Bone marrow (tissue), 2 donors: Measurements from ENCODE around the gene RAD9B.
"Not testable (repeated sequence)": the region's sequence is repeated elsewhere in the genome, so short reads cannot be mapped to it uniquely, and the experiment has no call there.

Source experiments
- DNase-seq, 2 donors: peaks; one replicate each; lab custom pipeline; 2025; lab: John Stamatoyannopoulos, UW

Gene RAD9B

DNA sequence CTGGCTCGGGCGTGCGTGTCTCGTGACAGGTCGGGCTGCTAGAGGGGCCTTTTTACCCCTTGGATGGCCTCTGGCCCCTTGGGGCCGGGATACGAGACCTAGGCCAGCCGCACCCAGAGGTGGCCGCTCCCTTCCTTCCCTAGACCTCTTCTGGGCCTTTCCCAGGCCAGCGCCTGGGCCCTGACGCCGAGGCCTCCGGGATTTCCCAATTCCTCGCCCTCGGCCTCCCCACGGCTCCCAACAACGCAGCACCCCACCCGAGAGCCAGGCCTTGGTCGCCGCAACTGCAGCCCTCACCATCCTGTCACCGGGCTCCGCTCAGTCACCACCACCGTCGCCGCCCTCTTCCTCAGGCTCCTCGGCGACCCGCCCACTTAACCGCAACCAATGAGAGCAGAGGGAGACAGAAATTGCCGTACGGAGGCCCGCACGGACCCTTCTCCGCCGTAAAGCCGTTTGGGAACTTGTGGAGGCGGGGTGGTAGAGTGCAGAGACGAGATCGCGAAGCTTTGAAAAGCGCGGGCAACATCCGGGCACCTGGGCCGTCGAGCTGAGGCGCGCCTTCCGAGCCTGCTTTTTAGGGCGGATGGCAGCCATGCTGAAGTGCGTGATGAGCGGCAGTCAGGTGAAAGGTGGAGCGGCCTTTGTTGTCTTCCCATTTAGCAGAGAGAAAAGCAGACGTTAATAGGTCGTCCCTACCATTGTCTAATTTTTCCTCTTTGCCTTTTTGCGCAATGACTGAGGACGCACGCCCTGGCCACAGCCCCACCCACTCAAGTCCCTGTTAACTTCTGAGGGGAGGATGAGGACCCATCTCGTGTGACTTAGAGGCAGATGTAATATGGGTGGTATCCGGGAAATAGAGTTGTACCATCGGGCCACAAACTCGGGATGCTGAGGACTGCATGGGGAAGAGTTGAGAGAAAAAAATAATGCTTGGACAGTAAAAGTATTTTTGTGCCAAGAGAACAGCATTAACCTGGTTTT lies at the start of gene RAD9B, which contains the start of gene VPS29:
Gene RAD9B, plus strand, starts transcription at position 580 of the 987 bp plus-strand sequence. Its CDS starts 7 bp downstream, at position 587.
Gene VPS29, minus strand, starts transcription at position 360 of the 987 bp plus-strand sequence. Its CDS starts 60 bp downstream, at position 300.
- DNase-seq = peak; percentile 93 to 99

DNA sequence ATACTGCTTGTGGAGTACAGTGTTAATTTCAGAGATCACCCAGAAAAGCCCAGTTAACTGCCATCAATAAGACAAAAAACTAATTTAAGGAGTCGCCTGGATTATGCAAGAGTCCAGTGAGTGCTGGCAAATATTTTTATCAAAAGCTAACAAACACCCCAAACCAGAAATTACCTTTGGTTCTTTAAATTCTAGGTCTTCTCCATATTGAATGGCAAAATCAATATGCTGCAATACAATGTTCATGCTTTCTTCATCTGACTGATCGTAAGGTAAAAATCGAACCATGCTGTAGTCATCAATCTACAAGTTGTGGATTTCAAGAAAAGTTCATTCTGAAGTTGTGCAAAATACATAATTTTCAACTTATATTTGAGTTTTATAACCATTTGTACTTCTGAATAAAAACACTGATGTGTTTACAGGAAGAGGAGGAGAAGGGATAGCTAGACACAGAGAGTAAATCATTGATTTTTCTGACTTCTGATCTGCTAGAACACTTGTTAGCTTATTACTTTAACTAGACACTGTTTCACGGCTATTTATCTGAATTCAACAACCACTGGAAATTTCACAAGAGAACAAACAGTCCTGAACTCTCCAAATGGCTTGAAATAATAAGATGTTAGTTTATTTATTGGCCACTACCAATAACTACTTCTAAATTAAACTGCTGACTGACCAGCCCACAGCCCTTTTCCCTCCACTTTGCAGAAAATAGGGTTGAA lies 48.4 kb upstream of the RAD9B start:
- no peak for DNase-seq

DNA sequence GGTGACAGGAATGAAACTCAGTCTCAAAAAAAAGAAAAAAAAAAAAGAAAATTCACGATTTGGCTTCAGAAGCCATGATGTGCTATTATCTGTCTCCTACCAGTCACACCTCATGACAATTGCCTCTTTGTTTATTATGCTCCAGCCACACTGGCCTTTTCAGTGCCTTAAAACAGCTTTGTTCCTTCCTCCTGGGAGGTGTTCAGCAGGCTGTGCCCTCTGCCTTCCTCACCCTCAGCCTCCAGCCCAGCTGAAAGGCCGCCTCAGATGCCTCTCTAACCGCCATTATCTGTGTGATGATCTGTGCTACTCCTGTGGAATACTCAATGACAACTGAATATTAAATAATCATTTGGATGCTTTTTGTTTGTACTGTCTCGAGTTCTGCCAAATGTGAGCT lies 43.4 kb upstream of the RAD9B start:
- DNase-seq = no peak

DNA sequence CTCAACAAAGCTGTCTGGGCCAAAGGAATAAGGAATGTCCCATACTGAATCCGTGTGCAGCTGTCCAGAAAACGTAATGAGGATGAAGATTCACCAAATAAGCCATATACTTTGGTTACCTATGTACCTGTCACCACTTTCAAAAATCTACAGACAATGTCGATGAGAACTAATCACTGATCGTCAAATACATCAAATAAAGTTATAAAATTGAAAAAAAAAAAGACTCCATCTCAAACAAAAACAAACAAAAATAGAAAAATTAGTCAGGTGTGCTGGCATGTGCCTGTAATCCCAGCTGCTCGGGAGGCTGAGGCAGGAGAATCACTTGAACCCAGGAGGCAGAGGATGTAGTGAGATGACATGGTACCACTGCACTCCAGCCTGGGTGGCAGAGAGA lies 40.9 kb upstream of the RAD9B start:
- DNase-seq = not testable (repeated sequence)

DNA sequence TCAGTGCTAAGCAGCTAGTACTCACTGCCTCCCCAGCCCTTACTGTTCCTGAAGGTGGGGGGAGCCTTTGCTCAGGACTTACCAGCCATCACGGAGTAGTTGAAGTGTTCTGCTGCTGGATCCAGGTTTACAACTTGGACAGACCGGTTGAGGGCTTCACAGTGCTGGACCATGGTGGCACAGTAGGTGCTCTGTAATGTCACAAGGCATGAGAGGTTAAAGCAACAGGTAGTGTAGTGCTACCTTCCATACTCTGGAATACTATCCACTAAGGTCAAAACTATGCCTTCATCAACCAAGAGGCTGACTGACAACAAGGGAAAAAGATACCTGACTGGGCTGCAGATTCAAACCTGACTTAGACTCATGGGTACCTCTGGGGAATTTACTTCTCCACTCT lies 37.1 kb upstream of the RAD9B start:
- no peak for DNase-seq

DNA sequence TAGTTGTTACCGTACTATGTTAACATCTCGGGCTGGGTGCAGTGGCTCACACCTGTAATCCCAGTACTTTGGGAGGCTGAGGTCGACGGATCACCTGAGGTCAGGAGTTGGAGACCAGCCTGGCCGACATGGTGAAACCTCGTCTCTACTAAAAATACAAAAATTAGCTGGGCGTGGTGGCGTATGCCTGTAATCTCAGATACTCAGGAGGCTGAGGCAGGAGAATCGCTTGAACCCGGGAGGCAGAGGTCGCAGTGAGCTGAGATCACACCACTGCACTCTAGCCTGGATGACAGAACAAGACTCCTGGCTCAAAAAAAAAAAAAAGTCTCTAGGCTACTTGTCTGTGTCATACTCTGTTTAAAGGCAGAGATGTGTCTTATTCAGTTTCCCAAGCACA lies 36.4 kb upstream of the RAD9B start:
- not testable (repeated sequence) for DNase-seq

DNA sequence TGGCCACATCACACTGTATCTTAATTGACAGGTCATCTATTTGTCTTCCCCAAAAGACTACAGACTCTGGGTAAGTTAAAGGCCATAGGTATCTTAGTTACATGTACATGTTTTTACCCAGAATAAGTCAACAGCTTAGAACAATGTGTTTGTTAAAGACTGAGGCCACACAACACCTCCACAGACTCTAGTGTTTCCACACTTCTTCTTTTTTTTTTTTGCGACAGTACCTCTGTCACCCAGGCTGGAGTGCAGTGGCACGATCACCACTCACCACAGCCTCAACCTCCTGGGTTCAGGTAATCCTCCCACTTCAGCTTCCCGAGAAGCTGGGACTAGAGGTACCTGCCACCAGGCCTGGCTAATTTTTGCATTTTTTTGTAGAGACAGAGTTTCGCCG lies 35.3 kb upstream of the RAD9B start:
- DNase-seq = no peak

DNA sequence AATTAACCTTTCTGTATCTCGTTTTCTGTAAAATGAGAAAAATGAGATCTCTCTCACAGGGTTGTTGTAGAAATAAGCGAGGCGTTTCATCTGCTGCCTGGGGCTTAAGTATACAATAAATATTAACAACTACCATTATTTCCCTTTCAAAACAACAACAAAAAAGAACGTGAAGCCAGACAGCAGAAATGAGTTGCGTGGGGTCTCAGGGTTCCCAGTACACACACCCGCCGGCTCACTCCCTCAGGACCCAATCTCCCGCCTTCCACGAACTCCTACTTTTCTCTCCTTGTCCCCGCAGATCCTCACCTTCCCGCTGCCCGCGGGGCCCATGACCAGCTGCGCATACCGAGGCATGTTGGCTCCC lies 34.3 kb upstream of the RAD9B start:
- no peak for DNase-seq

DNA sequence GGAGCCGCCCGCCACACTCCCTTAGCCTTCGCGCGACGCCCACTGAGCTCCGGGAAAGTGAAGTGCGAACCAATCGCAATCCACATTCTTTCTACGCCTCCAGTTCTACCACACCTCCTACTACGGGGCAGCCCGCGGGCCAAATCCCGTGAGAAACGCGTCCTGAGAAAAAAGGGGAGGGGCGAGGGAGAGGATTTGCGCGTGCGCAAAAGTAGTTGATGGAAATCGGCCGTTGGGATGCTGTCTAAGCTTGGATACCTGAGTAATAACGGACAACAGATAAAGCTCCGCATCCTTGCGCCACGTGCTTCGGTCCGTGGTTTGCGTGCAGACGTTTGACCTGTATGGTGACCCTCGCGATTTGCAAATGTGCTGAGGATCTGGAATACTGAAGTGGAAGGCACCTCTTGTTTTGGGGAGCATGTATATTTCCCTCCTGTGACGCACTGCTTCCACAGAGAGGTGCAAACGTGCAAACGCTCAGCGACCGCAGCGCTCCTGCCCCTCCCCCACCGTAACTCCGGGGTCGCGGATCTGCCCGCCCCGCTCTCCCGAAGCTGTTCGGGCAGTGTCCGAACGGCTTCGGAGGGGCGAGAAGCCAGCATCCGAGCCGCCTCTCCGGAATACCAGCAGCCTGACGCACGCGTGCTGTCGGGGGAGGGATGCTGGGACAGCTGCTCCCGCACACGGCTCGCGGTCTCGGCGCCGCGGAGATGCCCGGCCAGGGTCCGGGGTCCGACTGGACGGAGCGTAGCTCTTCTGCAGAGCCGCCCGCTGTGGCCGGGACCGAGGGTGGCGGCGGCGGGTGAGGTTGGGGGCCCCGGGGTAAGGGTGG lies 33.7 kb upstream of the RAD9B start, which contains the start of the genes FAM216A and GPN3:
Gene FAM216A, plus strand, starts transcription at position 632 of the 835 bp plus-strand sequence. Its CDS starts 31 bp downstream, at position 663.
Gene GPN3, minus strand, starts transcription at position 44 of the 835 bp plus-strand sequence. CDS start 54 bp downstream, outside the sequence.
- DNase-seq = peak; percentile 81 to 99

DNA sequence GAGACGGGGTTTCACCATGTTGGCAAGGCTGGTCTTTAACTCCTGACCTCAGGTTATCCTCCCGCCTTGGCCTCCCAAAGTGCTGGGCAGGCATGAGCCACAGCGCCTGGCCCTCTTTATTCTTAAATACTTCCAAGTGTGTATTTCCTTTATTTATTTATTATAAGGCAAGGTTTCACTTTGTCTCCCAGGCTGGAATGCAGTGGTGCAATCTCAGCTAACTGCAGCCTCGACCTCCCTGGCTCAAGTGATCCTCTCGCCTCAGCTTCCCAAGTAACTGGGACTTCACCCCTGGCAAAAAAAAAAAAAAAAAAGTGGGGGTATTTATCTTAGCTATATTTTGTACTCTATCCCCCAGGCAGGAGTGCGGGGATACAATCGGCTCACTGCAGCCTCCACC lies 26.7 kb upstream of the RAD9B start:
- DNase-seq = no peak

DNA sequence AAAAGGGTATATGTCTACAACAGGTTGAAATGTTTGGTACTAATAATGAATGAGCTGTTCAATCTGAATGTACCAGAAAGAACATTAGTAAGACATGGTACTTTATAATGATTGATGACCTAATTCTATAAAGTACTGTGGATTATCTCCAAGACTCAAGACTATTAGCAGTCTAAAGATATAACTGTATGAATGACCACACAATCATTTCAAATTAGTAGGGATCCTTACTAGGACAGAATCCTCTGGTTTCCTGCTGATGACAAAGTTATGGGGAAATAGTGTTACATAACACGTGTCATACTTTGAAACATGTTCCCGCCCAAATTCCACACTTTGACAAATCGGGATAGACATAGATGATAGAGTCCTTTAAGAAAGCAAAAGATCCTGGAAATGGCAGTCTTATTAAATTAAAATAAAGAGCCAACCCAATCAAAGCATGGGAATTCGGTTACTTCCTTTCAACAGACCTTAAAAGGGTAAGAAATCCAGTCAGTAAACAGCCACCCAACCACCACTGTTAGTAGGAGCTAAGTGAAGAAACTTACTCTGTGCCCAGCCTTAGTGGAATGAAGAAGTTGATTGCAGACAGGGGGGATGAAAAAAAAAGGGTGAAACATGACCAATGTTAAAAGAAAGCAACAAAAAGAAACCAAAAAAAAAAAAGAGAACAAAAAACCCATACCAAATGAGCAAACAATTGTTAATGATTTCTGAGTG lies 3.0 kb upstream of the RAD9B start:
- DNase-seq = peak in 1 of 2 donors; percentile 45

DNA sequence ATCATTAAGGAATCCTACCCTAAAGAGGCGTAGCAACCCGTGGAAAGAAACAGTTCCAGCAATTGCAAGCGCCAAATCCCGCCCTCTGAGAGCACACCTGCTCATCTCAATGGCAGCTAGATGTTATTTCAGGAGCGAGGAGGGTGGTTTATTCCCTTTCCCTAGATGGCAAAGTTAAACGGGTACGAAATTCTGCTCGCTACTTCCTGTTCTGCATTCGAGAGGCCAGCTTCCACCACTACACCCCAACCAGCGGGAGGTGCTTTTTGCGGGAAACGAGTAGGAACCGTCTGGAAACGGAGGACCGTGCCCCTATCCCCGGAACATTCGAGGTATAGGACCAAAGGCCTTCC lies 756 bp upstream of the RAD9B start:
- DNase-seq = peak in 1 of 2 donors; percentile 52

DNA sequence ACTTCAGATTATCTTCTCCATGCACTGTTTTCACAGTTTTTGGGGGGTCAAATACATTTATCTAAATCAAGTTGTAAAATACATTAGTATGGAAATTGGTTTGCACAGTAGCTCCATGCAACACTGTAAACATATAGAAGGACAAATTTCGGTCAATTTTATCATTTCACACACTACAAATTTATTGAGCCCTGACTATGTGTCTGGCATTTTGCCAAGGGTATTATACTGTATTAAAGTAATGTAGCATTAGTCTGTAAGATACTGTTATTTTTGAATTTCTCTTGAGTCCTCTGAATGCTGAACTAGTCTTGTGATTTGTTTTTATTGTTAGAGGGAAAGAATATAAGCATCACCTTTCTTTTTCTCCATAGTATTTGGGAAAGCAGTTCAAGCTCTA lies 1.3 kb downstream of the RAD9B start:
- no peak for DNase-seq

DNA sequence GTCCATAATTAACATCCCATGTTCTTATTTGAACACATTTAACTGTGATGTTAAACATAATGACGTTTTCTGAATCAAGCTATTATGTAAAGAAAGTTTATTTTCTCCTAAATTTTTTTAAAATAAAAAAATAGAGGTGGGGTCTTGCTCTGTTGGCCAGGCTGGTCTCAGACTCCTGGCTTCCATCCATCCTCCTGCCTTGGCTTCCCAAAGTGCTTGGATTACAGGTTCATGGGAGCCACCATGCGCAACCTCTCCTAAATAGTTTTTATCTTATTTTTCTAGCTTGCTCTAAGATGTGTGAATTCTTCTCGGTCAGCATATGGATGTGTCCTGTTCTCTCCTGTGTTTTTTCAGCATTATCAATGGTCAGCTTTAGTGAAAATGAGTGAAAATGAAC lies 3.2 kb downstream of the RAD9B start:
- no peak for DNase-seq

DNA sequence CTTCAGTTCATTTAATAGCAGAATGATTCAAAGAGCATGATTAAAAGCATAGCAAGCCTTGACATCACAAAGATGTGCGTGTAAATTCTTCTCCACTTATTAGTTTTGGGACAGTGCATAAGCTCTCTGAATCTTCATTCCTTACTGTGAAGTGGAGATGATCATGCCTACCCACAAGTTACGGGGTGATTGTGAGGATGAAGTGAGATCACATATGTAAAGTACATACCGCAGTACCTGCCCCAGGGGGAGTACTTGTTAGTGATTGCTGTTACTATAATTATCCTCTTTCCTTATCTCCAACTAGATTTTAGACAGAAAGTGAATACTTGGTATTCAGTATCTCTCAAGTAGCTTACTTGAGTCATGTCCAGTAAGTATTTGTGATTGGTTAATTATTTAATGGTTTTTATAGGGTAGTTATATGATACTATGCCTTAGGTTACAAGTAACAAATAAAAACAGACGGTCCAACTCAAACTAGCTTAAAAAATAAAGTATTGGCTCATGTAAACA lies 6.0 kb downstream of the RAD9B start:
- DNase-seq = no peak

DNA sequence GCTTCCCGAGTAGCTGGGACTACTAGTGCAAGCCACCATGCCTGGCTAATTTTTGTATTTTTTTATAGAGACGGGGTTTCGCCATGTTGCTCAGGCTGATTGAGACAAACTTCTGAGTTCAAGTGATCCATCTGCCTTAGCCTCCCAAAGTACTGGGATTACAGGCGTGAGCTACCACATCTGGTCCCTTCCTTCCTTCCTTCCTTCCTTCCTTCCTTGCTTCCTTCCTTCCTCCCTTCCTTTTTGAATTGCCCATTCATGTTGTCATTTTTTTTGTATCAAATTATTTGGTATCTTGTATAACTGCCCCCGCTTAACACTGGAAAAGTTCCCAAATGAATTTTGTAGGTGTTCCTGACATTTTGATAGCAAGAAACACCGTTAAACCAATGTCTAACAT lies 11.7 kb downstream of the RAD9B start:
- no peak for DNase-seq

DNA sequence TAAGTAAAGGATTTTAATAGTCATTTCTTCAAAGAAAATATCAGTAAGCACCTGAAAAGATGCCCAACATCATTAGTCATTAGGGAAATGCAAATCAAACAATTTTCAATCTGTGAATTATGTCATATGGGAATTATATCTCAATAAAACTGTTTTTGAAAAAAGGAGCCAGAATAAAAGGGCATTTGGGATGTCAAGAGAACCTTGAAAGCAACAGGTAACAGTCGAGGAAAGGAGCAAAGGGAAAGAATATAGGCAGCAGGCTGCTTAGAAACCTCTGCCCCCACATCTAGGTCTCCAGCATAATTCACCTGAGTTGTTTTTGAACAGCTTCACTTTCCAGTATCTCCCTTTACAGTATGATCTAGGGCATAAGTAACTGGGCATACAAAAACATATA lies 12.2 kb downstream of the RAD9B start:
- DNase-seq = no peak

DNA sequence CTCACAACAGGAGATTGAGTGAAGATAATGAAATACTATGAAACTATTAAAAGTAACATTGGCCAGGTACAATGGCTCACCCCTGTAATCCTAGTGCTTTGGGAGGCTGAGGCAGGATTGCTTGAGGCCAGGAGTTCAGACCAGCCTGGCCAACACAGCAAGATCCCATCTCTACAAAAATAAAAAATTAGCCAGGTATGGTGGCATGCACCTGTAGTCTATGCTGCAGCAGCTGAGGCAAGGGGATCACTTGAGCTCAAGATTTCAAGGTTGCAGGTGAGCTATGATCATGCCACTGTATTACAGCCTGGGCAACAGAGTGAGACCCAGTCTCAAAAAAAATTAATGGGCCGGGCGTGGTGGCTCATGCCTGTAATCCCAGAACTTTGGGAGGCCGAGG lies 14.9 kb downstream of the RAD9B start:
- DNase-seq = no peak

DNA sequence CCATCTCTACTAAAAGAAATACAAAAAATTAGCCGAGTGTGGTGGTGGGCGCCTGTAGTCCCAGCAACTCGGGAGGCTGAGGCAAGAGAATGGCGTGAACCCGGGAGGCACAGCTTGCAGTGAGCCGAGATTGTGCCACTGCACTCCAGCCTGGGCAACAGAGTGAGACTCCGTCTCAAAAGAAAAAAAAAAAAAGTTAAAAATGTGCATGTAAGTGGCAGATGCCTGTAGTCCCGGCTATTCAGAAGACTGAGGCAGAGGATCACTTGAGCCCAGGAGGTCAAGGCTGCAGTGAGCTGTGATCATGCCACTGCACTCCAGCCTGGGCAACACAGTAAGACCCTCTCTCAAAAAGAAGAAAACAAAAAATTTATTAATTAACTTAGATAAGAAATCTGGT lies 15.9 kb downstream of the RAD9B start:
- DNase-seq = not testable (repeated sequence)

DNA sequence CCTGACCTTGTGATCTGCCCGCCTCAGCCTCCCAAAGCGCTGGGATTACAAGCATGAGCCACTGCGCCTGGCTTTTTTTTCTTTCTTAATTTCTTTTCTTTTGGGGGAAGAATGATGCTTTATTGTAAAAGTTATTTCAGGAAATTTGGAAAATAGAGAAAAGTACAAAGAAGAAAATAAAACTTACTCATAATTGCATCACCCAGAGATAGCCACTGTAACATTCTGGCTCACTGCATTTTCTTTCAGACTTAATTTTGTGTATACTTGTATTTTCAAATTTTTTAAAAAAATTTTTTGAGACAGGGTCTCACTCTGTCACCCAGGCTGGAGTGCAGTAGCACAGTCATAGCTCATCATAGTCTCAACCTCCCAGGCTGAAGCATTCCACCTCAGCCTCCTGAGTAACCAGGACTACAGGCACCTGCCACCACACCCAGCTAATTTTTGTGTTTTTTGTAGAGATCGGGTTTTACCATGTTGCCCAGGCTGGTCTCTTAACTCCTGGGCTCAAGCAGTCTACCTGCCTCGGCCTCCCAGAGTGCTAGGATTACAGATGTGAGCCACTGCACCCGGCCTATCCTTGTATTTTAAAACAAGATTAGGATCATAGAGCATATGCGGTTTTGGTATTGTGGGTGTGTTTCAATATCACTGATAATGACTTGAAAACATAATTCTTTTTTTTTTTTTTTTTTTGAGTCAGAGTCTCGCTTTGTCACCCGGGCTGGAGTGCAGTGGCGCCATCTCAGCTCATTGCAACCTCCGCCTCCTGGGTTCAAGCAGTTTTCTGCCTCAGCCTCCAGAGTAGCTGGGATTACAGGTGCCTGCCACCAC lies 19.0 kb downstream of the RAD9B start:
- not testable (repeated sequence) for DNase-seq
